IMR-90 (cell line): Measurements from ENCODE around the gene GGACT. TPM values are rescaled to one million over a fixed set of nuclear protein-coding genes. Genes with fewer than 3 reads are reported as not detected.

Experiments
- ATAC-seq: fragments of 200-7000 bp; cut with Tn5 transposase; 2 replicates; pipeline ENCODE4 v1.9.1; 2020; ENCODE audit warnings: low read depth, mild to moderate bottlenecking, moderate library complexity
- BruUV-seq: library from RNA; stranded (reverse); fragments of 400-500 nt; replicated peaks from 2 replicates; lab custom pipeline; 2021; lab: Mats Ljungman, UMichigan
- CTCF ChIA-PET: fragments of 300-600 bp; formaldehyde crosslinking; extraction: SDS; loops from one replicate; lab custom pipeline; 2021; ENCODE audit warnings: antibody characterized with exemption; lab: Yijun Ruan, JAX
- POLR2A ChIA-PET: fragments of 300-600 bp; sonication (Branson Sonifier 250); formaldehyde crosslinking; loops from one replicate; lab custom pipeline; 2022; ENCODE audit warnings: antibody characterized with exemption; ENCODE audit not compliant: unreplicated experiment; lab: Charles Lee
- DNase-seq: peaks from one replicate; pipeline ENCODE4 v3.0.0; 2013
- H2AFZ ChIP-seq: replicated peaks from 2 replicates; pipeline ENCODE3; 2013; ENCODE audit warnings: low read length, mild to moderate bottlenecking; ENCODE audit not compliant: poor library complexity
- H2AK5ac ChIP-seq: 2 replicates; pipeline ENCODE4 v1.6.1; 2013; ENCODE audit warnings: low read depth, low read length, inconsistent platforms
- H2AK9ac ChIP-seq: replicated peaks from 2 replicates; pipeline ENCODE3; 2013; ENCODE audit warnings: mild to moderate bottlenecking, low read depth, low read length, moderate library complexity; ENCODE audit not compliant: poor library complexity
- H2BK120ac ChIP-seq: 2 replicates; pipeline ENCODE4 v1.6.1; 2013; ENCODE audit warnings: low read depth, low read length, inconsistent platforms
- H2BK15ac ChIP-seq: 3 replicates; pipeline ENCODE4 v1.6.1; 2013; ENCODE audit warnings: low read depth, low read length, inconsistent platforms
- H2BK20ac ChIP-seq: 2 replicates; pipeline ENCODE4 v1.6.1; 2013; ENCODE audit warnings: low read depth, mild to moderate bottlenecking, inconsistent platforms, low read length, moderate library complexity
- H2BK5ac ChIP-seq: 2 replicates; pipeline ENCODE4 v1.6.1; 2013; ENCODE audit warnings: mild to moderate bottlenecking, low read depth, low read length, inconsistent platforms; ENCODE audit not compliant: poor library complexity, severe bottlenecking
- H3K14ac ChIP-seq: replicated peaks from 2 replicates; pipeline ENCODE4 v1.6.1; 2013; ENCODE audit warnings: low read depth, low read length, inconsistent platforms
- H3K18ac ChIP-seq: 2 replicates; pipeline ENCODE4 v1.6.1; 2013; ENCODE audit warnings: low read depth, low read length, control low read depth
- H3K23ac ChIP-seq: 2 replicates; pipeline ENCODE4 v1.6.1; 2013; ENCODE audit warnings: low read depth, low read length, inconsistent platforms
- H3K27ac ChIP-seq: 2 replicates; pipeline ENCODE4 v1.5.1; 2013; ENCODE audit warnings: mild to moderate bottlenecking, control low read depth, low read length; ENCODE audit not compliant: insufficient read depth
- H3K27me3 ChIP-seq: 2 replicates; pipeline ENCODE4 v1.6.1; 2013; ENCODE audit warnings: low read length; ENCODE audit not compliant: control insufficient read depth, insufficient read depth
- H3K36me3 ChIP-seq: 2 replicates; pipeline ENCODE4 v1.6.1; 2013; ENCODE audit warnings: low read length, mixed read lengths; ENCODE audit not compliant: control insufficient read depth, insufficient read depth
- H3K4ac ChIP-seq: 2 replicates; pipeline ENCODE4 v1.6.1; 2013; ENCODE audit warnings: low read depth, low read length, inconsistent platforms
- H3K4me1 ChIP-seq: 2 replicates; pipeline ENCODE4 v1.6.1; 2013; ENCODE audit warnings: low read length, mixed read lengths; ENCODE audit not compliant: control insufficient read depth, insufficient read depth
- H3K4me2 ChIP-seq: 2 replicates; pipeline ENCODE4 v1.6.1; 2013; ENCODE audit warnings: low read depth, mild to moderate bottlenecking, control low read depth, low read length, moderate library complexity
- H3K4me3 ChIP-seq: 2 replicates; pipeline ENCODE4 v1.5.1; 2013; ENCODE audit warnings: low read depth, mild to moderate bottlenecking, control low read depth, low read length, moderate library complexity; ENCODE audit not compliant: insufficient read depth
- H3K56ac ChIP-seq: 2 replicates; pipeline ENCODE4 v1.6.1; 2013; ENCODE audit warnings: low read length, inconsistent platforms; ENCODE audit not compliant: insufficient read depth; ENCODE audit errors: extremely low read depth
- H3K79me1 ChIP-seq, 2 experiments: 2 replicates each; pipeline ENCODE4 v1.6.1; 2013; ENCODE audit warnings: low read length in 2 of 2, inconsistent platforms in 1 of 2, low read depth in 1 of 2
- H3K9ac ChIP-seq: 2 replicates; pipeline ENCODE4 v1.6.1; 2013; ENCODE audit warnings: low read depth, low read length, control low read depth
- H3K9me1 ChIP-seq: 2 replicates; pipeline ENCODE4 v1.6.1; 2013; ENCODE audit warnings: low read length, inconsistent platforms; ENCODE audit not compliant: insufficient read depth
- H3K9me3 ChIP-seq: 2 replicates; pipeline ENCODE4 v1.6.1; 2013; ENCODE audit warnings: low read length; ENCODE audit not compliant: control insufficient read depth, insufficient read depth
- H4K20me1 ChIP-seq: 2 replicates; pipeline ENCODE4 v1.6.1; 2013; ENCODE audit warnings: low read length, inconsistent platforms; ENCODE audit not compliant: insufficient read depth
- H4K5ac ChIP-seq: 2 replicates; pipeline ENCODE4 v1.6.1; 2013; ENCODE audit warnings: mild to moderate bottlenecking, low read depth, low read length, control low read depth
- H4K8ac ChIP-seq, 2 experiments: 2 replicates each; pipeline ENCODE4 v1.6.1; 2013; ENCODE audit warnings: low read depth in 2 of 2, low read length in 2 of 2, control low read depth in 1 of 2, inconsistent platforms in 1 of 2
- H4K91ac ChIP-seq: 2 replicates; pipeline ENCODE4 v1.6.1; 2013; ENCODE audit warnings: low read depth, low read length, inconsistent platforms; ENCODE audit not compliant: insufficient read depth
- FOS ChIP-seq: fragments of 150-350 bp; IDR thresholded peaks from 2 replicates; pipeline ENCODE4 v1.6.1; 2016; ENCODE audit warnings: low read depth, low read length
- MAFK ChIP-seq: IDR thresholded peaks from 2 replicates; pipeline ENCODE4 v1.6.1; 2012; ENCODE audit warnings: low read depth, low read length, improper control_type of control experiment
- MAZ ChIP-seq: IDR thresholded peaks from 2 replicates; pipeline ENCODE4 v1.6.1; 2012; ENCODE audit warnings: low read depth, mild to moderate bottlenecking, low read length, improper control_type of control experiment, moderate library complexity, borderline replicate concordance
- POLR2A ChIP-seq: IDR thresholded peaks from 2 replicates; pipeline ENCODE4 v1.6.1; 2012; ENCODE audit warnings: mild to moderate bottlenecking, low read depth, low read length
- SMC3 ChIP-seq: fragments of 150-350 bp; IDR thresholded peaks from 2 replicates; pipeline ENCODE4 v1.6.1; 2016; ENCODE audit warnings: low read depth, mild to moderate bottlenecking, antibody characterized with exemption, low read length, moderate library complexity
- USF2 ChIP-seq: fragments of 150-350 bp; IDR thresholded peaks from 2 replicates; pipeline ENCODE4 v1.6.1; 2017; ENCODE audit warnings: mild to moderate bottlenecking, antibody characterized with exemption, low read length, low read depth
- whole genome bisulfite sequencing, 2 experiments: methylation state at CpG; one replicate each; pipeline versions ENCODE4 v1.1.5 to v1.1.7; 2013; ENCODE audit warnings: missing lambda C conversion rate in 2 of 2; ENCODE audit not compliant: insufficient read length in 1 of 2; ENCODE audit errors: extremely low coverage in 2 of 2; 5-methylcytosine and 5-hydroxymethylcytosine counted together
- dilution Hi-C: fragments of 300-500 bp; cut with HindIII; formaldehyde crosslinking; loops from one replicate; pipeline ENCODE4 v1.14.3; 2018; ENCODE audit warnings: low sequenced_read_pairs; ENCODE audit not compliant: unreplicated experiment
- in situ Hi-C: fragments of 300-500 bp; cut with MboI; formaldehyde crosslinking; loops from 3 replicates; pipeline ENCODE4 v1.14.3; 2019; ENCODE audit warnings: low sequenced_read_pairs, inconsistent platforms, mixed read lengths
- intact Hi-C: fragments of 100-400 bp; cut with micrococcal nuclease; formaldehyde crosslinking; loops from 2 replicates; pipeline ENCODE4 v1.10.0; 2022
- polyA plus RNA-seq, 3 experiments: library from polyadenylated mRNA; depleted of rRNA; stranded (reverse); fragments of >200 nt; gene quantifications; 2 replicates each; pipeline ENCODE4 v1.2.3, GENCODE V29; 2012; ENCODE audit warnings: low replicate concordance in 1 of 3
- total RNA-seq: library from RNA; depleted of rRNA; stranded (reverse); fragments of >200 nt; gene quantifications from 2 replicates; pipeline ENCODE4 v1.2.3, GENCODE V29; 2012
- TF ChIP-seq, protein P1 (sequence below): fragments of 150-350 bp; IDR thresholded peaks from 2 replicates; pipeline ENCODE4 v1.6.1; 2016; ENCODE audit warnings: low read depth, mild to moderate bottlenecking, low read length, moderate library complexity, borderline replicate concordance

GGACT gene
- total and polyA plus RNA-seq, 2 of the 4 experiments (the other 2 are of a cell fraction) = 2.0 to 2.6 TPM

GRCh38 chr13:100532090-100532766, 56.4 kb downstream of the GGACT start:
- 94% methylated on average over 31 of the region's 60 CpGs; no CpG with 5 or more reads in 1 of the 2 experiments for WGBS, 2 experiments
- intact Hi-C loops = no loop called here
- CTCF ChIA-PET = no interaction called here

More at GRCh38 chr13:100532090-100532766, 56.4 kb downstream of the GGACT start:
- H3K4me1 ChIP-seq = peaks cover 2% of the 10 kb centered on the region
- in situ Hi-C loops = loop anchor here (10.0 kb wide), 1 partner anchor 617 kb away; no protein-coding TSS in a partner anchor
- no peak overlapping the region for H2BK20ac ChIP-seq
- H4K91ac ChIP-seq = no peak overlapping the region
- no peaks in the 10 kb centered on the region for H3K79me1 ChIP-seq
- no peak for DNase-seq
- no peak overlapping the region for H3K4me2 ChIP-seq
- no peak for ATAC-seq
- no peak overlapping the region for H2BK5ac ChIP-seq
- no peak overlapping the region for H3K18ac ChIP-seq
- TF ChIP-seq MAFK (no peak), POLR2A (no peak), SMC3 (no peak), MAZ (no peak), USF2 (no peak), FOS (no peak)
- TF ChIP-seq, protein P1, sequence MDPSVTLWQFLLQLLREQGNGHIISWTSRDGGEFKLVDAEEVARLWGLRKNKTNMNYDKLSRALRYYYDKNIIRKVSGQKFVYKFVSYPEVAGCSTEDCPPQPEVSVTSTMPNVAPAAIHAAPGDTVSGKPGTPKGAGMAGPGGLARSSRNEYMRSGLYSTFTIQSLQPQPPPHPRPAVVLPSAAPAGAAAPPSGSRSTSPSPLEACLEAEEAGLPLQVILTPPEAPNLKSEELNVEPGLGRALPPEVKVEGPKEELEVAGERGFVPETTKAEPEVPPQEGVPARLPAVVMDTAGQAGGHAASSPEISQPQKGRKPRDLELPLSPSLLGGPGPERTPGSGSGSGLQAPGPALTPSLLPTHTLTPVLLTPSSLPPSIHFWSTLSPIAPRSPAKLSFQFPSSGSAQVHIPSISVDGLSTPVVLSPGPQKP = no peak
- no peak overlapping the region for H2AK5ac ChIP-seq
- no peaks in the 10 kb centered on the region for H3K9me3 ChIP-seq
- no peak overlapping the region for H2BK120ac ChIP-seq
- H3K9me1 ChIP-seq = no peaks in the 10 kb centered on the region; the same call in 1 of the 2 replicates
- H2AK9ac ChIP-seq = no peak overlapping the region
- H4K5ac ChIP-seq = no peak overlapping the region
- H2AFZ ChIP-seq = no peak overlapping the region
- no peak overlapping the region for H4K8ac ChIP-seq
- H3K27ac ChIP-seq = no peak overlapping the region
- POLR2A ChIA-PET = interaction anchor here (0.6 kb wide), 1 partner anchor 16 kb away, joined by 5 read pairs; no protein-coding TSS in a partner anchor
- no peaks in the 10 kb centered on the region for H3K27me3 ChIP-seq
- H3K36me3 ChIP-seq = peaks cover 1% of the 10 kb centered on the region
- no TSS peak for BruUV-seq
- H3K56ac ChIP-seq = no peak overlapping the region
- H3K4me3 ChIP-seq = no peak overlapping the region
- H2BK15ac ChIP-seq = no peak overlapping the region
- dilution Hi-C loops = no loop called here
- no peak overlapping the region for H3K14ac ChIP-seq
- no peak overlapping the region for H3K9ac ChIP-seq
- no peak overlapping the region for H3K23ac ChIP-seq
- no peaks in the 10 kb centered on the region for H4K20me1 ChIP-seq
- no peak overlapping the region for H3K4ac ChIP-seq
